IPS-18c (cell line): Measurements from ENCODE around the gene AHCYL2.
"Not testable (repeated sequence)": the region's sequence is repeated elsewhere in the genome, so short reads cannot be mapped to it uniquely, and the experiment has no call there.

Source experiments
- H3K4me3 ChIP-seq: 2 replicates; pipeline ENCODE4 v1.7.0; 2013; ENCODE audit warnings: low read depth, mild to moderate bottlenecking, low read length, moderate library complexity; ENCODE audit not compliant: insufficient read depth
- H3K9me3 ChIP-seq: one replicate; pipeline ENCODE4 v1.6.1; 2013; ENCODE audit warnings: mild to moderate bottlenecking, low read length, moderate library complexity; ENCODE audit not compliant: control insufficient read depth, insufficient read depth

AHCYL2 gene

DNA sequence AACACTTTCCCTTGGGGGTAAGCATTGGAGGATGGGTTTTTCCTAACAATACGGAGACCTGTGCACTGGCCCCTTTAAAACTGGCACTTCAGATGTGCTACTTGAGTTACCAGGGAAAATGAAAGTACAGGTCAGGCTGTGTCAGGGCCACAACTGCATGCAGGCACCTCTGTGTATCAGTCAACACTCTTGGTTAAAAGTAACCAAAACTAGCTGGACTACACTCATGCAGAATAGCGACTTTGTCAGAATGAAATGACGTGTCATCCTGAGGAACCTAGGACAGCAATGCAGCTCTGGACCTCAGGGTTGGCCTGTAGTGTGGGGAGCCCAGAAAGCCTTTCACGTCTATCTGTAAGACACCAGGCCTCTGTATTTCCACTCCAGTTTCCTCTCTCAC, 243.7 kb downstream of the AHCYL2 start:
- H3K9me3 ChIP-seq, result no peaks in the 10 kb centered on the region
- no peak overlapping the region for H3K4me3 ChIP-seq

- H3K9me3 ChIP-seq, result no peaks in the 10 kb centered on the region
- H3K4me3 ChIP-seq, result no peak overlapping the region
These were observed 245.1 kb downstream of the AHCYL2 start for GRCh38 chr7:129469930-129470329.

DNA sequence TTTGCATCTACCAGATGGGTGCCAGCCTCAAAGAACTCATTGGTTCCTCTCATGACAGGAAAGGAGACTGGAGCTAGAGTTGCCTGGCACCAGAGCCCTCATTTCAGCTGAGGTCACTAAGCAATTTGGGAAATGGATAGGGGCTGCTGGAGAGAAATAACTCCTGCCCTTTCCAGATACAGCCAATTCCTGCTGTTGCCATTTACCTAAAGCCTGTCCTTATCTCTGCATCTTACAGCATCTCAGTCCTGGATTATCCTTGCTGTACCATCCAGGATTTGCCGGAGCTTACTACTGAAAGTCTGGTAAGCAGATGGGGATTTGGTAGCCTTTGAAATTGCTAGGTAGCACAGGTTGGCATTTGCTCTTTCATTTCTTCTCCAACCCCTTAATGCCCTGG, 245.6 kb downstream of the AHCYL2 start:
- Histone ChIP-seq H3K9me3 (no peaks in the 10 kb centered on the region), H3K4me3 (no peak overlapping the region)

DNA sequence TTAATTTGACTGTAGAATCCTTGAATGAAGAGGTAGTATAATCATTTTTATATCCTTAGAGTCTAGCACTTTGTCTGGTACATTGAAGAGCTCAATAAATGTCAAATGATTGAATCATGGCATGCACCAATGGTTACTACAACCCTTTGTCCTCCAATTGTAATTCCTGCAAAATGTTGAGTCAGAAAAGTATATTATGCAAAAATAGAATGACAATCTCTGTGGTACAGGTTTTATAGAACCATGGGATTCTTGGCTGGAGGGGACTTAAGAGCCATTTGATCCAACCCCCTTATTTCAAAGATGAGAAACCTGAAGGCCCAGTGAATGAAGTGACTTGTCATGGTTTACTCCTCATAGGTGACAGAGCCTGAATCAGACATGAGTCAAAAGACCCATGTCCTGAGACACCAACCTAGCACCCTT, 246.6 kb downstream of the AHCYL2 start:
- H3K4me3 ChIP-seq, result no peak overlapping the region

DNA sequence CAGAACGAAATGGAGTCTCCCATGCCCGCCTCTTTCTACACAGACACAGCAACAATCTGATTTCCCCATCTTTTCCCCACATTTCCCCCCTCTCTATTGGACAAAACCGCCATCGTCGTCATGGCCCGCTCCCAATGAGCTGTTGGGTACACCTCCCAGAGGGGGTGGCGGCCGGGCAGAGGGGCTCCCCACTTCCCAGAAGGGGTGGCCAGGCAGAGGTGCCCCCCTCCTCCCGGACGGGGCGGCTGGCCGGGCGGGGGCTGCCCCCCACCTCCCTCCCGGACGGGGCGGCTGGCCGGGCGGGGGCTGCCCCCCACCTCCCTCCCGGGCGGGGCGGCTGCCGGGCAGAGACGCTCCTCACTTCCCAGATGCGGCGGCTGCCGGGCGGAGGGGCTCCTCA, 251.1 kb downstream of the AHCYL2 start:
- H3K9me3 ChIP-seq, H3K4me3 ChIP-seq: not testable (repeated sequence)

More for the DNA sequence above, 246.6 kb downstream of the AHCYL2 start:
- no peaks in the 10 kb centered on the region for H3K9me3 ChIP-seq

DNA sequence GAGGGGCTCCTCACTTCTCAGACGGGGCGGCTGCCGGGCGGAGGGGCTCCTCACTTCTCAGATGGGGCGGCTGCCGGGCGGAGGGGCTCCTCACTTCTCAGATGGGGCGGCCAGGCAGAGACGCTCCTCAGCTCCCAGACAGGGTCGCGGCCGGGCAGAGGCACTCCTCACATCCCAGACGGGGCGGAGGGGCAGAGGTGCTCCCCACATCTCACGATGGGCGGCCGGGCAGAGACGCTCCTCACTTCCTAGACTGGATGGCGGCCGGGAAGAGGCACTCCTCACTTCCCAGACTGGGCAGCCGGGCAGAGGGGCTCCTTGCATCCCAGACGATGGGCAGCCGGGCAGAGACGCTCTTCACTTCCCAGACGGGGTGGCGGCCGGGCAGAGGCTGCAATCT, 251.6 kb downstream of the AHCYL2 start:
- not testable (repeated sequence) for H3K9me3 ChIP-seq, H3K4me3 ChIP-seq
